ENCODE data around the gene TMPO. TPM values are rescaled to one million over a fixed set of nuclear protein-coding genes. Genes with fewer than 3 reads are reported as not detected.
"Not testable (repeated sequence)": the region's sequence is repeated elsewhere in the genome, so short reads cannot be mapped to it uniquely, and the experiment has no call there.

The TMPO gene
- total RNA-seq, 1 donor from 2014 or later = 171 TPM

DNA sequence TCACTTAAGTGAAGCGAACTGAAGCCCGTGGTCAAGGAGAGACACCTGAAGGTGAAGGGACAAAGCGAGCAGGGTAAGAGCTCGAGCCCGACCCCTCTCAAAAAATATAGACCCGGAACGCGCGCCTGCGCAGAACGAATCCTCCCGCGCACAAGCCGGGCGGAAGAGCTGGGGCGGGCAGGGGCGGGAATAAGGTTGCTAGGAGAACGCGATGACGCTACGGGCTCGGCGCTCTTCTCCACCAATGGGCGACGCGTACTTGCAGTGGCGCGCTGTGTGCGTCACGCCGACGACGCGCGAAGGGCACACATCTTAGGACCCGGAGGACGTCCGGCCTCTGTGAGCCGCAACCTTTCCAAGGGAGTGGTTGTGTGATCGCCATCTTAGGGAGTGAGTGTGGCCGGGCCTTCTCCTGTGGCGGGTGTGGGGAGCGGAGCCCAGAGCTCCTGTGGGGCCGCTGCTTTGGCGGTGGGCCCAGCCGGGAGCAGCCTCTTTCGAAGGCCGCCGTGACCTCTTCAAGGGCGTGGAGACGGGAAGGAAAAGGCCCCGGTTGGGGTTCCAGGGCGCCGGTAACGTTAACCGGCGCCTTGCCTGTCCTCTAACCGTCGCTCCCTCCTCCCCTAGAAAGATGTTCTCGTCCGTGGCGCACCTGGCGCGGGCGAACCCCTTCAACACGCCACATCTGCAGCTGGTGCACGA, 78.1 kb downstream of the TMPO start, which contains the start of gene SLC25A3:
SLC25A3 (plus strand) TSS at position 336 of the 699 bp plus-strand sequence; CDS start at position 629, 293 bp downstream.
- TF ChIP-seq, protein P1, sequence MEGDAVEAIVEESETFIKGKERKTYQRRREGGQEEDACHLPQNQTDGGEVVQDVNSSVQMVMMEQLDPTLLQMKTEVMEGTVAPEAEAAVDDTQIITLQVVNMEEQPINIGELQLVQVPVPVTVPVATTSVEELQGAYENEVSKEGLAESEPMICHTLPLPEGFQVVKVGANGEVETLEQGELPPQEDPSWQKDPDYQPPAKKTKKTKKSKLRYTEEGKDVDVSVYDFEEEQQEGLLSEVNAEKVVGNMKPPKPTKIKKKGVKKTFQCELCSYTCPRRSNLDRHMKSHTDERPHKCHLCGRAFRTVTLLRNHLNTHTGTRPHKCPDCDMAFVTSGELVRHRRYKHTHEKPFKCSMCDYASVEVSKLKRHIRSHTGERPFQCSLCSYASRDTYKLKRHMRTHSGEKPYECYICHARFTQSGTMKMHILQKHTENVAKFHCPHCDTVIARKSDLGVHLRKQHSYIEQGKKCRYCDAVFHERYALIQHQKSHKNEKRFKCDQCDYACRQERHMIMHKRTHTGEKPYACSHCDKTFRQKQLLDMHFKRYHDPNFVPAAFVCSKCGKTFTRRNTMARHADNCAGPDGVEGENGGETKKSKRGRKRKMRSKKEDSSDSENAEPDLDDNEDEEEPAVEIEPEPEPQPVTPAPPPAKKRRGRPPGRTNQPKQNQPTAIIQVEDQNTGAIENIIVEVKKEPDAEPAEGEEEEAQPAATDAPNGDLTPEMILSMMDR (conservative IDR thresholded peaks at IDR 0.05; ENCODE audit: low read depth, low read length) = no peak
- DNase-seq (ENCODE audit: low read depth) = peak; percentile 63
- peak within 1 kb of the TSS; percentile 98 for H3K4me3 ChIP-seq (ENCODE audit: low read depth, low read length)

DNA sequence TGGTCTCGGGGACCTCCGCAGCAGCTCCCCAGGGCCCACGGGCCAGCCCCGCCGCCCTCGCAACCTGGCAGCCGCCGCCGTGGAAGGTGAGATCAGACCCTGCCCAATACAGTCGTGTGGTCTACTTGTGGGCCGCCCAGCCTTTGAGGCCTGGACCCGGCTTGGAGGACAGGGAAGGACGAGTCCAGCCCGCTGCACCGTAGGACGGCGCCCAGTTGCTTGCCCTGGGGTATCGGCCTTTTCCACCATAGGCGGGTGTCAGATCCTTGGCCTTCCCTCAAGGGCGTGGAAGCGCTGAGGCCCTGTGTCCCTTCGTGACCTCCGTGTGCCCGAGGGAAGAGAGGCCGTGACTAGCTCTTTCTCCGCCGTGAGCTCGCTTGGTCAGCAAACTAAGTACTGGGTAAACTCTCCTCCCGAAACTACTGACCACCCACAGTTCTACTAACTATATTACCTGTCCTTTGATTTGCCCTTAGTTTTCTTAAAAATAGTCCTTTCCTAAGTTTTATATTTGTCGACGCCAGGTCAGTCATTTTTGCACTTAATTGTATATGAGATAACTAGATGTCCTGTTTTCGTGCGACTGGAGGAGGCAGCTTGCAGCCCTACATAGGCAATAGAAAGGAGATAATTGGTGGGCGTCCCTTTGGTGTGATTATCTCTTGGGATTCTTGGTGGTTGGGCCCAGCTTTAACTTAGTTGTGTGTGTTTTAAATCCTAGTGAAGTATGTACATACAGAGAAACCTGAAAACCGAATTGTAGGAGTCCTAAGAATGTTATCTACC, 78.9 kb downstream of the TMPO start:
- DNase-seq (ENCODE audit: low read depth) = no peak
- TF ChIP-seq, protein P1 (conservative IDR thresholded peaks at IDR 0.05; ENCODE audit: low read depth, low read length) = no peak
- peak overlapping the region; percentile 98 for H3K4me3 ChIP-seq (ENCODE audit: low read depth, low read length)

DNA sequence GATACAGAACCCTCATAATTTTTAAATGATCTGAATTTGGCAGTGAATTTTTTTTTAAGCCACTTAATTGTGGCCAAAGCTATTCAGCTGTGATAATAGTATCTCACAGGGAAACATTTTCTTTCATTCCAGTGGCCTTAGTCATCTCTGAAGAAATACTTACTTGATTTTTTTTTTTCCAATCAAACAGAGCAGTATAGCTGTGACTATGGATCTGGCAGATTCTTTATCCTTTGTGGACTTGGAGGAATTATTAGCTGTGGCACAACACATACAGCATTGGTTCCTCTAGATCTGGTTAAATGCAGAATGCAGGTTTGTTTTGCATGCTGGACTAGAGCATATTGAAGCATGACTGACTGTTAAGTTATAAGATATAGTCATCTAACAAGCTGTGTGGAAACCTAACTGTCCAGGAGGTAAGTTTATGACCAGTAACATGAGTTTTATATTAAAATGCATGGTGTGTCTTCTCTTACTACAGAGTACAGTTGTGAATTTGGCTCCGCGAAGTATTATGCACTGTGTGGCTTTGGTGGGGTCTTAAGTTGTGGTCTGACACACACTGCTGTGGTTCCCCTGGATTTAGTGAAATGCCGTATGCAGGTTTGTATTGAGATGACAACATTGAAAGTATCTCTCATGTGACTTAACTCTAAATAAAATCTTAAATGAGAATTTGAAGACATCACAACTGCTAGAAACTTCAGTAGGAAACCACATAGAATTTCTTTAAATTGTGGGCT, 80.0 kb downstream of the TMPO start:
- peak; percentile 52 for DNase-seq (ENCODE audit: low read depth)
- TF ChIP-seq, protein P1 (conservative IDR thresholded peaks at IDR 0.05; ENCODE audit: low read depth, low read length) = no peak

DNA sequence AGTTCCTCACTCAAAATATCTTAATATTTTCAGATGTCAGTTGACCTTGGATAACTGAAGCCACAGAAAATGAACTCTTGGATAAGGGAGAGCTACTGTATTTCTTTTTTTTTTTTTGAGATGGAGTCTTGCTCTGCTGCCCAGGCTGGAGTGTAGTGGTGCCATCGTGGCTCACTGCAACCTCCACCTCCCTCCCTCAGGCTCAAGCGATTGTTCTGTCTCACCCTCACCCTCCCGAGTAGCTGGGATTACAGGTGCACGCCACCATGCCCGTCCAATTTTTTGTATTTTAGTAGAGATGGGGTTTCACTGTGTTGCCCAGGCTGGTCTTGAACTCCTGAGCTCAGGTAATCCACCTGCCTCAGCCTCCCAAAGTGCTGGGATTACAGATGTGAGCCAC, 81.9 kb downstream of the TMPO start:
- not testable (repeated sequence) for H3K4me3 ChIP-seq (ENCODE audit: low read depth, low read length); DNase-seq (ENCODE audit: low read depth)

More for the DNA sequence above, 80.0 kb downstream of the TMPO start:
- peak overlapping the region; percentile 98 for H3K4me3 ChIP-seq (ENCODE audit: low read depth, low read length)

Other genes with a start within 250 kb of the TMPO start
- gene SLC25A3, start 78.1 kb downstream of the TMPO start, total RNA-seq = 671 and 903 TPM in 2 replicates
- 48.3 and 48.7 TPM in 2 replicates for gene IKBIP, start 129.2 kb downstream of the TMPO start, total RNA-seq
- gene APAF1, start 129.7 kb downstream of the TMPO start, total RNA-seq = 13.9 and 16.6 TPM in 2 replicates